K562 (cell line): ENCODE results near the gene PUS7. TPM values are rescaled to one million over a fixed set of nuclear protein-coding genes. Genes with fewer than 3 reads are reported as not detected.

Experiments
- ATF7 ChIP-seq: fragments of 450-650 bp; IDR thresholded peaks from 2 replicates; pipeline ENCODE4 v1.7.1; 2014; ENCODE audit warnings: mild to moderate bottlenecking, moderate library complexity
- BHLHE40 ChIP-seq: IDR thresholded peaks from 2 replicates; pipeline ENCODE4 v1.6.1; 2011; ENCODE audit warnings: low read length, improper control_type of control experiment
- CREB1 ChIP-seq, 2 experiments: sonication (generic) in 1 of 2; formaldehyde crosslinking in 1 of 2; IDR thresholded peaks; 2 replicates each; pipeline versions ENCODE4 v1.6.1 to v1.8.0; 2012 to 2022; ENCODE audit warnings: inconsistent platforms in 1 of 2, mild to moderate bottlenecking in 1 of 2, missing genetic modification reagents in 1 of 2, moderate library complexity in 1 of 2
- CTBP1 ChIP-seq: fragments of 450-650 bp; IDR thresholded peaks from 2 replicates; pipeline ENCODE4 v1.6.1; 2016; ENCODE audit warnings: borderline replicate concordance
- ELF2 ChIP-seq: fragments of 250-450 bp; sonication (Bioruptor Pico); IDR thresholded peaks from 2 replicates; pipeline ENCODE4 v1.5.0; 2021; ENCODE audit warnings: mild to moderate bottlenecking
- HDAC1 ChIP-seq, 2 experiments: fragments of 450-650 bp; IDR thresholded peaks; 2 replicates each; pipeline ENCODE4 v1.6.1; 2016 to 2017; ENCODE audit warnings: inconsistent platforms in 1 of 2, mild to moderate bottlenecking in 1 of 2, moderate library complexity in 1 of 2
- MAZ ChIP-seq, 2 experiments: fragments of 450-650 bp in 1 of 2; sonication (generic) in 1 of 2; formaldehyde crosslinking; IDR thresholded peaks in 1 of 2; conservative IDR thresholded peaks in 1 of 2; 2 replicates each; pipeline versions ENCODE4 v1.4.0 to v1.5.0; 2020; ENCODE audit warnings: mild to moderate bottlenecking in 1 of 2, missing genetic modification reagents in 1 of 2
- NFATC3 ChIP-seq: fragments of 450-650 bp; IDR thresholded peaks from 2 replicates; pipeline ENCODE4 v1.6.1; 2017; ENCODE audit warnings: mild to moderate bottlenecking
- POLR2AphosphoS5 ChIP-seq: IDR thresholded peaks from 2 replicates; pipeline ENCODE4 v1.6.1; 2011; ENCODE audit warnings: mild to moderate bottlenecking, low read depth, low read length, moderate library complexity; ENCODE audit not compliant: control insufficient read depth, insufficient read depth
- SIN3A ChIP-seq, 2 experiments: fragments of 150-350 bp in 1 of 2; IDR thresholded peaks; 2 replicates each; pipeline ENCODE4 v1.6.1; 2011 to 2016; ENCODE audit warnings: borderline replicate concordance in 2 of 2, low read depth in 2 of 2, low read length in 2 of 2, mild to moderate bottlenecking in 2 of 2, moderate library complexity in 2 of 2; ENCODE audit not compliant: control insufficient read depth in 1 of 2
- SIN3B ChIP-seq: fragments of 450-650 bp; IDR thresholded peaks from 2 replicates; pipeline ENCODE4 v1.6.1; 2017; ENCODE audit warnings: low read depth, mild to moderate bottlenecking, moderate library complexity
- STAG1 ChIP-seq: sonication (generic); formaldehyde crosslinking; IDR thresholded peaks from 2 replicates; pipeline ENCODE4 v1.5.0; 2020; ENCODE audit warnings: missing genetic modification reagents, borderline replicate concordance
- SUPT5H ChIP-seq: fragments of 450-650 bp; IDR thresholded peaks from 2 replicates; pipeline ENCODE4 v1.6.1; 2016
- XRCC5 ChIP-seq: fragments of 200-400 bp; formaldehyde crosslinking; IDR thresholded peaks from 2 replicates; pipeline ENCODE4 v1.6.1; 2017; ENCODE audit warnings: low read depth, mild to moderate bottlenecking, low read length
- ZC3H4 ChIP-seq: sonication (generic); formaldehyde crosslinking; IDR thresholded peaks from 2 replicates; pipeline ENCODE4 v1.9.0; 2021; ENCODE audit warnings: missing genetic modification reagents, borderline replicate concordance
- ZFP36 ChIP-seq: fragments of 150-350 bp; IDR thresholded peaks from 2 replicates; pipeline ENCODE4 v1.6.1; 2018; ENCODE audit warnings: low read length, low read depth; ENCODE audit not compliant: partially characterized antibody
- ZFP91 ChIP-seq: sonication (generic); formaldehyde crosslinking; IDR thresholded peaks from 2 replicates; pipeline ENCODE4 v1.8.0; 2022; ENCODE audit warnings: mild to moderate bottlenecking, missing genetic modification reagents
- ZNF12 ChIP-seq: sonication (generic); formaldehyde crosslinking; IDR thresholded peaks from 2 replicates; pipeline ENCODE4 v1.4.0; 2020; ENCODE audit warnings: mild to moderate bottlenecking, missing genetic modification reagents
- polyA plus RNA-seq, 8 experiments: library from polyadenylated mRNA; depleted of rRNA in 4 of 8; stranded (reverse) in 5 of 8; unstranded in 3 of 8; fragments of >200 nt; fragmentation: Nextera tagmentation in 2 of 8; fragmentation: Illumina TruSeq in 1 of 8; extraction: Ambion mirVana in 2 of 8; extraction: Trizol in 1 of 8; gene quantifications; 2 replicates each; pipeline versions ENCODE4 v1.2.1 to v1.2.3, GENCODE V29; 2011 to 2014; ENCODE audit warnings: inconsistent platforms in 1 of 8, missing spikeins in 1 of 8
- total RNA-seq, 7 experiments: library from RNA; depleted of rRNA in 6 of 7; stranded (reverse); fragments of >200 nt in 6 of 7; fragmentation: Illumina TruSeq in 2 of 7; extraction: Trizol in 2 of 7; gene quantifications; 2 replicates each; pipeline versions ENCODE4 v1.2.1 to v1.2.3, GENCODE V29; 2011 to 2021; ENCODE audit warnings: low replicate concordance in 1 of 7
- TF ChIP-seq, protein P1 (sequence below): fragments of 450-650 bp; IDR thresholded peaks from 2 replicates; pipeline ENCODE4 v1.6.1; 2017; ENCODE audit warnings: mild to moderate bottlenecking, moderate library complexity
- TF ChIP-seq, protein P2 (sequence below): fragments of 250-450 bp; sonication (Bioruptor Pico); IDR thresholded peaks from 2 replicates; pipeline ENCODE4 v1.5.0; 2020; ENCODE audit warnings: mild to moderate bottlenecking
- TF ChIP-seq, protein P3 (sequence below): fragments of 450-650 bp; IDR thresholded peaks from 2 replicates; pipeline ENCODE4 v1.6.1; 2014; ENCODE audit warnings: low read depth, mild to moderate bottlenecking, moderate library complexity, borderline replicate concordance

Gene PUS7
- total and polyA plus RNA-seq, 9 of the 15 experiments (the other 6 are each of a cell fraction or from before 2014, with no cell fraction given): 15.1 to 95.6 (median 63.2) TPM

DNA sequence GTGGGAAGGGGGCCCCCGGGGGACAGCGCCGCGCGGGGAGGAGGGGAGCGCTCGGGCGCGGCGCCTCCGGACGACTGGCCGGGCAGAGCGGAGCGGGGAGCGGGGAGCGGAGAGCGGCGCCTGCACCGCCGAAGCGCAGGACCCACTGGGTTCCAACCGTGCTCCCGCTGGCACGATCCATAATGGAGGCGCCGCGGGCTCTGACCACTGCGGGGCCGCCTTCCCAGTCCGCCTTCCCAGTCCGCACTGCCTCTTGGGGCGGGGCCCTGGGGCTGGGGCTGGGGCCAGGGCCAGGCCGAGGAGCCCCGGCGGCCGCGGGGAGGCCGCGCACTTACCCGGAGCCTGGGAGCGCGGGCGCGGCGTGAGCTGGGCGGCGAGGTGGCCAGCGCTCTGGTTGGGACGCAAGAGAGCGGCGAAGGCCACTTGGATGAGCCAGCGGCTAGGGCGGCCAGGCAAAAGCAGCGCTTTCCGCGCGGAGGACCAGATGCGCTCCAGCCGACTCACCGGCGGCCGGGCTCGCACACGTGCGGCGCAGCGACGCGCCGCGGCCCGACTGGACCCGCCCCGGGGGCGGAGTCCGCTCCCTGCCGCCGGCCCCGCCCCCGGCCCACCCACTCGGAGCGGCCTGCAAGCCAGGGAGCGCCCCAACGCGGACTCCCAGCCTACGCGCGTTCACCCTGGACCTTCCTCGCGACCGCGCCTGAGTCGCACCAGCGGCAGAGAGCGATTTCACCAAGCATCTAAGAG is at the start of gene PUS7 (continued):
- peak; percentile 77 for TF ChIP-seq SIN3B
- TF ChIP-seq, protein P1, sequence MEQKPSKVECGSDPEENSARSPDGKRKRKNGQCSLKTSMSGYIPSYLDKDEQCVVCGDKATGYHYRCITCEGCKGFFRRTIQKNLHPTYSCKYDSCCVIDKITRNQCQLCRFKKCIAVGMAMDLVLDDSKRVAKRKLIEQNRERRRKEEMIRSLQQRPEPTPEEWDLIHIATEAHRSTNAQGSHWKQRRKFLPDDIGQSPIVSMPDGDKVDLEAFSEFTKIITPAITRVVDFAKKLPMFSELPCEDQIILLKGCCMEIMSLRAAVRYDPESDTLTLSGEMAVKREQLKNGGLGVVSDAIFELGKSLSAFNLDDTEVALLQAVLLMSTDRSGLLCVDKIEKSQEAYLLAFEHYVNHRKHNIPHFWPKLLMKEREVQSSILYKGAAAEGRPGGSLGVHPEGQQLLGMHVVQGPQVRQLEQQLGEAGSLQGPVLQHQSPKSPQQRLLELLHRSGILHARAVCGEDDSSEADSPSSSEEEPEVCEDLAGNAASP: no peak
- 0 out of 2 replicates have a peak, but pooled peaks have one; percentile 41 for TF ChIP-seq ELF2 (CRISPR knock-in tag)
- TF ChIP-seq SUPT5H: peak; percentile 84
- TF ChIP-seq, protein P2, sequence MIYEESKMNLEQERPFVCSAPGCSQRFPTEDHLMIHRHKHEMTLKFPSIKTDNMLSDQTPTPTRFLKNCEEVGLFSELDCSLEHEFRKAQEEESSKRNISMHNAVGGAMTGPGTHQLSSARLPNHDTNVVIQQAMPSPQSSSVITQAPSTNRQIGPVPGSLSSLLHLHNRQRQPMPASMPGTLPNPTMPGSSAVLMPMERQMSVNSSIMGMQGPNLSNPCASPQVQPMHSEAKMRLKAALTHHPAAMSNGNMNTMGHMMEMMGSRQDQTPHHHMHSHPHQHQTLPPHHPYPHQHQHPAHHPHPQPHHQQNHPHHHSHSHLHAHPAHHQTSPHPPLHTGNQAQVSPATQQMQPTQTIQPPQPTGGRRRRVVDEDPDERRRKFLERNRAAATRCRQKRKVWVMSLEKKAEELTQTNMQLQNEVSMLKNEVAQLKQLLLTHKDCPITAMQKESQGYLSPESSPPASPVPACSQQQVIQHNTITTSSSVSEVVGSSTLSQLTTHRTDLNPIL (CRISPR knock-in tag): no peak
- TF ChIP-seq HDAC1 (IDR thresholded peaks at IDR 0.05): peak in 1 of 2 experiments; percentile 22; a peak in 2 of 4 replicates
- TF ChIP-seq ZNF12: peak; percentile 79; the same call in 1 of the 2 replicates
- peak; percentile 86 to 90; a peak in 3 of 4 replicates for TF ChIP-seq MAZ (CRISPR knock-in tag; conservative IDR thresholded peaks at IDR 0.05 in 1 of 2, IDR thresholded peaks at IDR 0.05 in 1 of 2)
- no peak for TF ChIP-seq ZFP36
- TF ChIP-seq ZC3H4: 0 out of 2 replicates have a peak, but pooled peaks have one; percentile 10
- peak in 1 of 2 experiments; percentile 99; a peak in 3 of 4 replicates for TF ChIP-seq SIN3A (IDR thresholded peaks at IDR 0.05; ENCODE audit: borderline replicate concordance in 2 of 2, control insufficient read depth in 1 of 2, low read depth in 2 of 2, low read length in 2 of 2)
- no peak for TF ChIP-seq NFATC3
- peak; percentile 96 for TF ChIP-seq BHLHE40
- TF ChIP-seq, protein P3, sequence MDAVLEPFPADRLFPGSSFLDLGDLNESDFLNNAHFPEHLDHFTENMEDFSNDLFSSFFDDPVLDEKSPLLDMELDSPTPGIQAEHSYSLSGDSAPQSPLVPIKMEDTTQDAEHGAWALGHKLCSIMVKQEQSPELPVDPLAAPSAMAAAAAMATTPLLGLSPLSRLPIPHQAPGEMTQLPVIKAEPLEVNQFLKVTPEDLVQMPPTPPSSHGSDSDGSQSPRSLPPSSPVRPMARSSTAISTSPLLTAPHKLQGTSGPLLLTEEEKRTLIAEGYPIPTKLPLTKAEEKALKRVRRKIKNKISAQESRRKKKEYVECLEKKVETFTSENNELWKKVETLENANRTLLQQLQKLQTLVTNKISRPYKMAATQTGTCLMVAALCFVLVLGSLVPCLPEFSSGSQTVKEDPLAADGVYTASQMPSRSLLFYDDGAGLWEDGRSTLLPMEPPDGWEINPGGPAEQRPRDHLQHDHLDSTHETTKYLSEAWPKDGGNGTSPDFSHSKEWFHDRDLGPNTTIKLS: no peak; the same call in 1 of the 2 replicates
- TF ChIP-seq ATF7: peak; percentile 66; the same call in 1 of the 2 replicates
- TF ChIP-seq ZFP91: no peak; the same call in 1 of the 2 replicates
- 0 out of 2 replicates have a peak, but pooled peaks have one; percentile 83 for TF ChIP-seq XRCC5
- peak; percentile 27; the same call in 1 of the 2 replicates for TF ChIP-seq STAG1 (CRISPR knock-in tag)
- peak; percentile 99 for TF ChIP-seq CTBP1
- peak; percentile 78 for TF ChIP-seq POLR2AphosphoS5
- TF ChIP-seq CREB1 (IDR thresholded peaks at IDR 0.05): peak; percentile 50; the same call in 1 of the 2 replicates
- TF ChIP-seq CREB1 (CRISPR knock-in tag; IDR thresholded peaks at IDR 0.05): peak; percentile 50; the same call in 1 of the 2 replicates
